HG03378 (cell line): ENCODE measurements around the gene FILIP1L.

Source experiments
- ATAC-seq: cut with Tn5 transposase; IDR thresholded peaks from one replicate; pipeline ENCODE4 v1.9.1; 2021; ENCODE audit warnings: mild to moderate bottlenecking, moderate library complexity; ENCODE audit not compliant: unreplicated experiment

Gene FILIP1L

DNA sequence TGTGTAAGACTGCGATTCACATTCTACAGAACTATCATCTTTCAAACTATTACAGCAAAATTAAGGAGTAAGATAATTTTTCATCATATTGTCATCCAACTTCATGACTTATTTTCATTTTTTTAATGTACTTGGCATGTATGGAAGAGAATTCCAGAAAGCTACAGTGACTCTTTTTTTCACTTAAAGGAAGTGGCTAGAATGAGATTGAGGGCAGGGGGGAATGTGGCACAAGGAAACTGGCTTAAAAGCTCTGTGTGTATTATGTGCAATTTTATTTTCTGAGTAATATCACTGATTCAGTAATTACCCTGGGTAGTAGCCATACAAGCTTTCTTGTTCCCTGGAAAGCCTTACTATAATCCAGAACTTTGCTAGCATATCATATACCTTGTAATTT, 94.6 kb downstream of the FILIP1L start:
- ATAC-seq: no peak

DNA sequence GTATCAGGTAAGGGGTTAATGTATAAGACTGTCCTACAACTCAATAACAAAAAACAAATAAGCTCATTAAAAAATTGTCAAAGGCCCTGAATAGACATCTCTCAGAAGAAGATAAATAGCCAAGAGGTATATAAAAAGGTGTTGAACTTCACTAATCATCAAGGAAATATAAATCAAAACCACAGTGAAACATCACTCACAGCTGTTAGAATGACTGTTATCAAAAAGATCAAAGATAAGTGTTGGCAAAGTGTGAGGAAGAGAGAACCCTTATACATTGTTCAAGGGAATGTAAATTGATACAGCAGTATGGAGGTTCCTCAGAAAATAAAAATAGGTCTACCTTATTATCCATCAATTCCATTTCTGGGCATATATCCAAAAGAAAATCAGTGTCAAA, 95.5 kb downstream of the FILIP1L start:
- no peak for ATAC-seq

DNA sequence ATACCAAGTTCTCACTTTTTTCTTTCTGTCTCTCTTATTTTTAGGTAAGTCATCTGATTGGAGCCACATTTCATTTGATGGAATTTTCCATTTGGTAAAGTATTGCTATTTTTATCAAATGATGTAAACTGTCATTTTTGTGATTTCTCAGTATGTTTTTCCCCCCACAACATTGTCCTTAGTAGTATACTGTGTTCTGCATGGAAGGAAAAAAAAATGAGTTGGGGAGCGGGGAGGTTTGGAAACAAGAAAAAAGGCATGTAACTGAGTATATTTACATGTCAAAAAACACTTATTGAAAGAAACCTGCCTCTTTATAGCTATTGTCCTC, 104.2 kb downstream of the FILIP1L start:
- ATAC-seq: no peak

DNA sequence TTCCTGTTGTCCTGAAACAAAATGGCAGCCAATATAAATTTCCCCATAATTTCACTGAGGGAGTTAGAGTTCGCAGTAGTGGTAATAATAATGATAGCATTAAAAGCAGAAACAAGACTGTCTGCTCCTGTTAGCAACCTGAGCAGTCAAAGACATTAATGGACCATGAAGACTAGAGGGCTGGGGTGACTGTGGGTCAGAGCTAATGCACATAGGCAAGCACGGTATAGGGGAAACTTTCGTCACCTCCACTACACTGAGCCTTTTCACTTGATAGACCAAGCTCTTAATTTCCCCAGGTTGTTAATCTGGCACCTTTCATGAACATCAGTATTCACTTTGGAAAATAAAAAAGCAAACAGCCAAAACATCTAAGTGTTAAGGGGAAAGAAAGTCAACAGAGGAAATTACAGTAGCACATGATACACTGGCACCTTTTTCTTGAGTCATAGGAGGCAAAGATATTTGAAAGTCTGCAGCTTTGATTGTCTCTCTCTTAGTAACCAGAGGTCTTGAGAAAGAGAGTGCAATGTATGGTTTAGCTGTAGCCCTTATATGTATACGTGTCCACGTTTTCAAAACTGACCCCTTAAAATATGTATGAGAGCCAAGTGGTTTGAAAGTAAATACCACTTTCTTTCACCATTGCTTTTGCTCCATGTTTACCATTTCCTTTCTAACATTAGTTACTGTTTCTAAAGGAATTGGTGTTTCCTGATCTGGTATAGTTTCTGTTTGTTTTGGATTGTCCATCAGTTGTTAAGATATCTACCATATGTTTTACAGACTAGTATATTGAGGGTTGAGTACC, 104.8 kb downstream of the FILIP1L start:
- ATAC-seq: no peak

DNA sequence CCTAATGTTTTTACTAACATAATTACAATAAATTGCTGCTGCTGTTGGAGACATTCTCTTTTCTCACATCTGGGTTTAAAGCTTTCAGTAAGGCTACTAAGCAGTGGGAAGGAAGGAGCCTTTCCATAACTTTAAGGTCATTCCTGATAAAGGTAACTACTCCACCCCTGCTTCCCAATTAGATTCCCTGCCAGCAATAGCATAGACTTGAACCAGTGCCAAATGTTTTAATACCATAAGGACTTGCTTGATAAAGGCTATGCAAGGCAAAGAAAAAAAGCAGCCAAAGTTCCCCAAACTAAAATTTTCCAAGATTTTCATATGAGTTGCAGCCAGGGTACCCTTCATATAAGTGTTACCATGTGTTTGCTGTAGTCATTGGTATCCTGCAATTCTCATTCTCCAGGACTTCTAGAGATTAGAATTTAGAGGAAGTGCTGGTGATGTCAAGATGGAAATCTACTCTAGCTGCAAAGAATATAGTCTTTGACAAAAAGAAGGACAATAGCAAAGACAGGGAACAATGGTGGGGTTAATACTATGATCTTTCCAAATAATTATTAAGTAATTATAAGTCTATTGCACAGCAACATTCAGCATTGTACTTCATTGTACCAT, 106.1 kb downstream of the FILIP1L start:
- ATAC-seq: no peak

DNA sequence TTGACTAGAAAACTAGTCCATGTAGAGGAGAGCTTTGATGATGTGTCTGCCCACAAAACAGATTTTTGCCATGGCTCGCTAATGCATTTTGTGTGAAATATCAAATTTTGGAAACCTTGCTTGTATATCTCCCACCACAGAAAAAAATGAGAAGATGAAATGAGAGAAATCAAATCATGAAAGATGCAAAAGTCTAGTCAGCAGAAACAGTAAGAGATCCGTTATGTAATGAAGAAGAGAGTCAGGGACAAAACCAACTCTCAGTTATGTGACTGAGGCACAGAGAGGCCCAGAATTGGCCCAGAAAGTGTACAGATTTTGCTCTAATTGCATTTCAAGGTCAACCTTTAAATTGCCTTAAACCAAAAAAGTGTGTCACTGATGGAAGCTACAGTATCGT, 107.0 kb downstream of the FILIP1L start:
- ATAC-seq: no peak

DNA sequence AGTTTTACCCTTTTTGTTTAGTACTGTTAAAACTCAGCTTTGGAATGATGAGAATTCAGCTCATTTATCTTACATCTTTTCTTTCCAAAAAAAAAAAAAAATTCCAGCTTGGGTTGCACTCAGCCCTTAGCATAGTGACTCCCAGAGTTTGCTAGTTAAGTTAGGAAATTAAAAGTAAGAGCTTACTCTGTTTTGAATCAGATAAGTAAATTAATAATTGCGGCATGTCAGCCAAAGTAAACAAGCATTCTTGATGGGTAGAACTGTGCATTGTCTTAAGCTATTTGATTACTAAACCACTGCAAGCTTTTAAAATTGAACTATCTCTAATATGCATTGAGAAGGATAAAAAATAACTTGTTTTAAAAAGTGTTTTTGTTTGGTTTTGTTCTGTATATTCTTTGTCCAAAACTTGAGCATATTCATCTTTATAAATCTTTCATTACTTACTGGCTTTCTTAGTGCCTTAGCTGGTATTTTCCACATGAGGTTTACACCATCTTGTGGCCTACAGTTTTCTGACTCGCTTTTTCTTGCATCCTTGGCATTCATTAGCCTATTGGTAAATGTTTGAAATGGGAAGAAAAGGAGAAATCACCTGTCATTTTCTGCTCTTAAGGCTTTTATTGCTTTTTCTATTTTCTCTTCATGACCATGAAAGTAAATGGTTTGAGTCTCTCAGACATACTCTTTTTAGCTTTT, 107.6 kb downstream of the FILIP1L start:
- no peak for ATAC-seq

DNA sequence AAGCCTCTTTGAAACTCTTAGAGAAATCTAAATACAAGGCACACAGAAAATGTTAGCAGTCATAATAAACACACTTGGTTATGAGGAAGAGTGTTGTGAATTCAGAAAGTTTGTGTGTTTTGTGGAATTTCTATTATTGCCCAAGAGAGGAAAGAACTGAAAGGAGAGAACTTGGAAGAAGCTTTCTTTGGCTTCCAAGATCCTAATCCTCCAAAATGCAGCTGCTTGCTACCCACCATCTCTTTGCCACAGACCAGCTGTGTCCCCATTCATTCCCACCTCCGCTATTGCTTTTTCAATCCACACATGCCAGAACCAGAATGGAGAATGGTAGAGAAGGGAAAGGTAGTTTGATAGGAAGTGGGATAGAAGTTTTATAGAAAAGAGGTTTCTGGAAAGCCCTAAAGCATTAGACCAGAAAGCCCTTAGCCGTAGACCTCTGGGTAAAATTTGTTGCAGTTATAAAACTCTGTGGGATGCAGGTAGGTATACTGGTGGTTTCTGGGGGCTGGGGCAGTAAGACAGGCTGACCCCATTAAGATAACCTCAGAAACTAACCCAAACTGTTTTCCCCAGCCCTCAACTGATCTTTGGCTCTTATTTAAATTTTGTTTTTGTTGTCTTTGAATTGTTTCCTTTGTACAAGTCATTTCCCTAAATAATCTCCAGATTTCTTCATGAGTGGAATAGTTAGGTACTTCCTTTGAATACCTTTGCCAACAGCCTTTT, 108.5 kb downstream of the FILIP1L start:
- ATAC-seq: no peak

DNA sequence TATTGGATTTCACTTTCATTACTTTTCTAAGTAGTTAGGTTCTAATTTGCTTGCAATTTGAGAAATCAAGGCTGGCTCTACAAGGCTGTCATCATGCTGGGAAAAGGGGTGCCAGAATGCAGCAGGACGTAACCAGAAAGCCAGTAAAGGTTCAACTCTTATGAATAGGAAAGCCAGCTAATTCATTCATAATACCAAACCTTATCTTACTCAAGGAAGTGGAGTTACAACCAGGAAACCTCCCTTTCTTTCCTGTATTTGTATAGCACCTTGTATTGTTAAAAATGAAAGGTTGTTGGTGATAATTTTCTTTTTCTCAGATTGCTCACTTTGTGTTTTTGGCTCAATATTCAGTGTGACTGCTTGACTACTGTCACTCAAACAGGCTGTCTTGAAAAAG, 109.4 kb downstream of the FILIP1L start:
- ATAC-seq: no peak

DNA sequence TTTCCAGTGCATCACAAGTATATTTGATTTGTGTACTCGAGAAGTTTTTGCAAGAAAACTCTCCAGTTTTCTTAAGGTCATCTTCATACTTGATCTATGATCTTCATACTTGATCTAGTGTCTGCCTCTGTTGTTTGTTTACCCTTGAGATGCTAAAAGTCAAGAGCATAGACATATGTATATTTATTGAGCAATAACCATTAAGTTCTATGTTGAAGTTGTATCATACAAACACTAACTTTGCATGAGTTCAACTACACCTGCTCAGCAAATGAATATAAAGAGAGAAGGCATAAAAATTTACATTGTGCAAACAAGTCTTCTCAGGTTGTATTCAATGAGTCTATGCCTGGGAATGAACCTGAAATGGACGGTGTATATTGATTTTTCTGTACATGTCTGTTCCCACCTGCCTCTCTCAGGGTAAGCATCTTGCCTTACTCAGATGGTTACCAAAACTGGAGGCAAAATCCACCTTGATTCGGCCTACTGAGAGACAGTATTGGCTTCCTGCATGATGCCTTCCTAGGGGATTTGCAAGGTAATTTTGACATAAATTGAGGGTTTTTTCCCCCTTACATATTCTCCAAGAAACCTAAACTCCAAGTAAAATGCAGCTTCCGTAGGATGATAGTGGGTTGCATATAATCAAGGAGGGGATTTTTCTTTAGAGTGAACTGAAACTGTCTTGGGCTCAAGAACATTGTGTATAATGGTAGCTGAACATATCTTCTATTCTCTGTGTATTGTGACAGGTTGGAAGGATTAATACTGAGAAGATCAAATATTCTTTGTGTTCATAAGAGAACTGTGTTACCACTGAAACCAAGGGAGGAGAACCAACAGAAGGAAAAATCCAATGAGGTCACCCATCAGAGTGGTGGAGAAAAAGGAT, 110.4 kb downstream of the FILIP1L start:
- peak; percentile 57 for ATAC-seq

DNA sequence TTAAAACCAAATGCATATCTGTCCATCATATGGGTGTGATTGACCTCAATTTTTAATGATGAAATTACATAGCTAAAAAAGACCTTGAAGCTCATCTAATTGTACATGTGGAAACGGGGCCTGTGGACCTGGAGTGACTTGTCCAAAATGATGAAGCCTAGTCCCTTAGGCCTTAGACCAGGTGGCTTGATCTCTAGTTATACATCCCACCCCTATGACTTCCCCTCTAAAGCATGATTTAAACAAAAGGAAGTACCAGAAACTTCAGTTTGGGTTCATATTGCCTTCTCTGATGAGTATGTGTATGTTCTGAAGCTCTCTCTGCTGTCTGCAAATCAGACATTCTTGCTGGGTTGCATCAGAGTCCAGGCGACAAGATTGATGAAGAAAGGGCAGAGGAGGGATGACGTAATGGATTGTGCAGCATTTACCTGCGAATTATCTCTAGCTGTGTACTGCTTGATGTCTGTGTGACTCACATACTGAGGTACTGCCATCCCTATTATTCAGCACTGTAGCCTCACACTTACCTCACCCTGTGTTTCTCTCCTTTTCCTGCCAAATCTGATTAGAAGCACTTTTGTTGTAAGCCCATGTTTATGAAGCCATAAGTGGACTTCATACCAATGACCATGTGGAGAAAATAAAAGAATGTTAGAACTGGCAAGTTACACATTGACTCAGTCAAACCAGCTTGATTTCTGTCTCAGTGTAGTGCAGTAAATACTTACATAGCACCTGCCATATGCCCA, 111.5 kb downstream of the FILIP1L start:
- no peak for ATAC-seq

DNA sequence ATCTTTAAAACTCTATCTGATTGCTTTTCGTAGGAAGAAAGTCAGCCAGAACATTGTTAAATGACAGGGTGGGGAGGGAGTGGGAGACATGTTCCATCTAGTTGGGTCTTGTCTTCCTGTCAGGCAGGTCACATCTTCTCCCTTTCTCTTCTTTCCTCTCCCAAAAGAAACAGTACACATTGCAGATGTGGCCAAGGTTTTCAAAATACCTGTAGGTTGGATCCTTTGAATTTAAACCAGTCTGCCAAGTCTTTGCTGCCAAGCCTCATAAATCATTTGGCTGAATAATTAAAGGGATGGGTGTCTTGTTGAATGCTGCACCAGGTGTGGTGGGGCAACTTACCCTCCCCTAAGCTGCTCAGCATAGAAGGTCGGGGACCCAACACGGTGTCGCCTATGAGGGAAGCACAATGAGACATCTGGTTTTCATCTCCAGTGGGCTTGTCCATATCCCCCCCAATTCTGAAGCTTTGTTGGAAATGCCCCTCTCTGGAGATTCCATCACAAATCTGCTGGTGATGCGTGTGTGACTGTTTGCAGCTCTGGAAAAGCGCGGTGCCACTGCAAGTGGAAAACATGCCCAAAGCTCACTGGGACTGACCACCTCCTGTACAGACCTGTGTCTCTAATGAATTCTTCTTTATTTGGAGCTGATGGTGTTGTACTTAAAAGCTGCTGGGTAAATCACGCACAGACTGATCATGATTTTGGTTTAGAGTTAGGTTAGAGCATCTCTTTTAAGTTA, 112.6 kb downstream of the FILIP1L start:
- ATAC-seq: no peak

DNA sequence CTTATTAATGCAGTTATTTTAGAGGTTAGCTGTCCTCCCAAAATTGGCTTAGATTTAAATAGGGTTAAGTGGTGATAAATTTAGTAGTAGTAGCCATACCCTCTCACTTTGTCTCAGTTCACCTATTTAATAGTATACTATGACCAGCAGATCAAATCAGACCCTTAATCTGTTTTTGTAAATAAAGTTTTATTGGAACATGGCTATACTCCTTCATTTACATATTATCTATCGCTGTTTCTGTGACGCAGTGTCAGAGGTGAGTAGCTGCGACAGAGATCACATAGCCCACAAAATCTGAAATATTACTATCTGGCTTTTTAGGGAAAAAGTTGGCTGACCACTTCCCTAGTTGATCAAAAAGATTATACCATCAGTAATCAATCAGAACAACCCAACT, 113.2 kb downstream of the FILIP1L start:
- no peak for ATAC-seq

DNA sequence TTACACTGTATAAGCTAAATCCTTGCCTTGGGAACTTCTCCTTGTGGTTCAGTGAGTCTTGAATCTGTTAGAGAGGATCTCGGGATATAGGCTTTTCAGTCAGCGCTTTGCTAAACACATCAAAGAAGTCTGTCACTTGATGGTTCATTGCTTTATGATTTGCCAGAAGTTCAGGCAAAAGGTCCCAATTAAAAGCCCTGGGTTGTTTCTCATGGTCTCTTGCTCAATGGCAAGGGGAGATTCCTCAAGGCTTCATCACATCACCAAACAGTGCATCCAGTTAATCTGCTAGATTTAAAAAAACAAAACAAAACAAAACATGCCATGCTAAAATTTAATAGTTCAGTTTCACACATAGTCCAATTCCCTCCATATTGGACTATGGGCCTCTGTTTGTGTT, 114.8 kb downstream of the FILIP1L start:
- ATAC-seq: no peak

DNA sequence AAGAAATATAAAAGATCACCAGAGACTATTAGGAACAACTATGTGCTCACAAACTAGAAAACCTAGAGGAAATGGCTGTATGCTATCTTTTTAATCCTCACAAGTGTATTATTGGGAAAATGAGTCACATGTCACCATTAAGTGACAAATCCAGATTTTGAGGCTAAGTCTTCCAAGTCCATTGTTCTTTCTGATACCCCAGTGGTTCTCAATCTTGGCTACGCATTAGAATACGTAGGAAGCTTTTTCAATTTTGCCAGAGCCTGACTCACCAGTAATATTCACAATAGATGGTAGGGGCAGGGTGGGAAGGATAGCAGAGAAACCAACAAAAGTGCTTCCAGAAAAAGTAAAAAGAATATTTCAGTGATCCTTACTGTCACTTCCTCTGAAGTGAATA, 117.0 kb downstream of the FILIP1L start:
- ATAC-seq: no peak

DNA sequence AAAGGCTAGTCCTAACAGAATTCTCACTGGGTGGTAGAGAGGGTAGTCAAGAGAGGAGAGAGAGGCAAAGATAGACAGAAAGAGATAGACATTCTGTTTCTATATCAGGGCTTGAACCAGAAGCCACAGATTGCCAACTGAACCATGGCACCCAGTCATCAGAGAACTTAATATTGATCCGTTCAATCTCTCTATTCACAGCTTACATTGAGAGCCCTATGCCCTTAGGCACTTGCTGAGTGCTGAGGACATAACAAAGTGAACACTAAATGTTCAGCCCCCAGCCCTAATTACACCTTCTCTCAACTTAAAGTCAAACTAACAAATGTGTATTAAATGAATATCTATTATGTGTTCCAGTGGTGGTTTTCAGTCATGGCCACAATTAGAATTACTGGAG, 124.1 kb downstream of the FILIP1L start:
- no peak for ATAC-seq

DNA sequence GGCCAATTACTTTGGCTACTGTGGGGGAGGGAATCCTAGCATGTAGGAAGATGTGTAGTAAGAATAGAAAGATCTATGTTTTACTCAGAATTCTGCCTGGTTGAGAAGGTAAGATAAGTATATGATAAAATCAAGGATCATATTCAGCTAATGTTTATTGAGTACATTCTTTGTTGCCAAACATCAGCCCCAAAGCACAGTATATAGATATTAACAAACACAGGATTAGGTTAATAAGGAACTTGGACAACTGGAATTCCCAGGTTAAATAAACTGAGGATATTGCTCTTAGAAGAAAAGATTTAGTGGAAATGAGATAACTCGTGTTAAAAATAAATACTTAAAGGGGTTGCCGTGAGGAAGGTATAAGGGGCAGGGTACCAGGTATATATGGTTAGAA, 129.6 kb downstream of the FILIP1L start:
- no peak for ATAC-seq

DNA sequence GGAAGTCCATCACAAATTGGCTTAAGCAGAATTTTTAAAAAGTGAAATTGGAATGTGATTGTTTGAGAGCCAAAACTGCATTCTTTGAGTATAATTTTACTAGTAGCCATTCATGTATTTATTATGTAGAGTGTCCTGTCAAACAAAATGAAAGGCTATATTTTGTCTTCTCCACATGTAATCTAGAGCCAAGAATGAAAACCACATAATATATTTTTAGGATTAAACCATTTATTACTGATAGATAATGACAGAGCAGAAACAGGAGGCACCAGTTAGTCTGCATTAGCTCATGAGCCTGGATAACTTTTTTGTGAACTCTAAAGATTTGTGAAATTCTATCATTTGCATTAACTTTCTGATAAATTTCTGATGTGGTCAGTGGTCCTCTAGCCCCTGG, 130.2 kb downstream of the FILIP1L start:
- no peak for ATAC-seq

DNA sequence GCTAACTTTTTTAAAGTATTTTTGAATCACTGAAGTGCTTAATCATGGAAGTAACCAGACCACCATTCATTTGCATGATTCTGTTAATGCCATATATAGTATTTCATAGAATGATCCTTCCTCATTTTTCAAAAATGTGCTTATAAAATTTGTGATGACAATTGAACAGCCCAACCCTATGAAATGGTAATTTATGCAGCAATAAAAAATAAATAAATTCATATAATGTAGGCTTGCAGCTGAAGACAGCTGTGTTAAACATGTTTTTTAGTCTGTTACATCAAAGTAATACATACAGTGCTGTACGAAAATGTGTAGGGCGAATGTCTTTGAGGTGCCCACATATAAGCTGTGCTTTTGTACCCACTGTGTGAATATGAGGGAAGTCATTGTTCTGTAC, 131.7 kb downstream of the FILIP1L start:
- ATAC-seq: no peak
